GM23248 (cell line): ENCODE results near the gene LSM2. TPM values are rescaled to one million over a fixed set of nuclear protein-coding genes. Genes with fewer than 3 reads are reported as not detected.

Experiments used
- DNase-seq: peaks from one replicate; pipeline ENCODE4 v3.0.0-alpha.2; 2015
- H2AFZ ChIP-seq: fragments of 200-600 bp; sonication (generic); 2 replicates; pipeline ENCODE4 v1.6.1; 2016; ENCODE audit warnings: antibody characterized with exemption
- H3F3A ChIP-seq: fragments of 200-600 bp; sonication (generic); 2 replicates; pipeline ENCODE4 v1.6.1; 2016; ENCODE audit warnings: mild to moderate bottlenecking, antibody characterized with exemption, mixed run types; ENCODE audit not compliant: insufficient read depth
- H3K27ac ChIP-seq: fragments of 200-600 bp; sonication (generic); 2 replicates; pipeline ENCODE4 v1.5.1; 2016; ENCODE audit warnings: mild to moderate bottlenecking
- H3K27me3 ChIP-seq: fragments of 200-600 bp; sonication (generic); replicated peaks from 2 replicates; pipeline ENCODE4 v1.6.1; 2016; ENCODE audit warnings: mild to moderate bottlenecking; ENCODE audit not compliant: insufficient read depth
- H3K36me3 ChIP-seq: fragments of 200-600 bp; sonication (generic); 2 replicates; pipeline ENCODE4 v1.6.1; 2016; ENCODE audit warnings: low read depth, mild to moderate bottlenecking
- H3K4me1 ChIP-seq: fragments of 200-600 bp; sonication (generic); 2 replicates; pipeline ENCODE4 v1.6.1; 2016; ENCODE audit warnings: mild to moderate bottlenecking; ENCODE audit not compliant: insufficient read depth
- H3K4me2 ChIP-seq: fragments of 200-600 bp; sonication (generic); one replicate; pipeline ENCODE4 v1.6.1; 2016; ENCODE audit warnings: mild to moderate bottlenecking; ENCODE audit not compliant: unreplicated experiment
- H3K4me3 ChIP-seq: fragments of 200-600 bp; sonication (generic); 2 replicates; pipeline ENCODE4 v1.5.1; 2016; ENCODE audit warnings: mild to moderate bottlenecking
- H3K79me2 ChIP-seq: fragments of 200-600 bp; sonication (generic); 2 replicates; pipeline ENCODE4 v1.6.1; 2016; ENCODE audit warnings: mild to moderate bottlenecking; ENCODE audit not compliant: insufficient read depth
- H3K9ac ChIP-seq: fragments of 200-600 bp; sonication (generic); 2 replicates; pipeline ENCODE4 v1.6.1; 2016; ENCODE audit warnings: mild to moderate bottlenecking
- H3K9me2 ChIP-seq: fragments of 200-600 bp; sonication (generic); 2 replicates; pipeline ENCODE4 v1.6.1; 2016; ENCODE audit warnings: mixed run types, mild to moderate bottlenecking, moderate library complexity; ENCODE audit not compliant: insufficient read depth
- H3K9me3 ChIP-seq: fragments of 200-600 bp; sonication (generic); one replicate; pipeline ENCODE4 v1.6.1; 2017; ENCODE audit warnings: low read depth
- H4K20me1 ChIP-seq: fragments of 200-600 bp; sonication (generic); 2 replicates; pipeline ENCODE4 v1.6.0; 2016; ENCODE audit not compliant: insufficient read depth
- EZH2 ChIP-seq: fragments of 200-600 bp; sonication (generic); IDR thresholded peaks from 2 replicates; pipeline ENCODE4 v1.6.1; 2018; ENCODE audit warnings: antibody characterized with exemption, mild to moderate bottlenecking; ENCODE audit not compliant: insufficient read depth, poor library complexity, severe bottlenecking
- EZH2phosphoT487 ChIP-seq: fragments of 200-600 bp; sonication (generic); IDR thresholded peaks from 2 replicates; pipeline ENCODE4 v1.6.1; 2018; ENCODE audit warnings: antibody characterized with exemption, moderate library complexity, mild to moderate bottlenecking, low read depth; ENCODE audit not compliant: insufficient read depth
- WGBS, 2 experiments: methylation state at CpG; one replicate each; pipeline ENCODE4 v1.1.6; 2015 to 2017; ENCODE audit warnings: low lambda C conversion rate in 2 of 2, low coverage in 1 of 2; ENCODE audit errors: missing lambda C conversion rate in 2 of 2; 5-methylcytosine and 5-hydroxymethylcytosine counted together
- in situ Hi-C: fragments of 300-500 bp; cut with MboI; formaldehyde crosslinking; loops from 2 replicates; pipeline ENCODE4 v1.15.0; 2020
- polyA plus RNA-seq: library from polyadenylated mRNA; unstranded; fragments of >200 nt; fragmentation: Nextera tagmentation; extraction: Ambion mirVana; gene quantifications from 2 replicates; pipeline ENCODE4 v1.2.1, GENCODE V29; 2016
- total RNA-seq: library from RNA; depleted of rRNA; stranded (reverse); fragments of >200 nt; shearing (Covaris generic); gene quantifications from 2 replicates; pipeline ENCODE4 v1.2.3, GENCODE V29; 2014

Gene LSM2
- total and polyA plus RNA-seq, 2 experiments from 2014 or later, result 40.3 to 48.4 TPM

DNA sequence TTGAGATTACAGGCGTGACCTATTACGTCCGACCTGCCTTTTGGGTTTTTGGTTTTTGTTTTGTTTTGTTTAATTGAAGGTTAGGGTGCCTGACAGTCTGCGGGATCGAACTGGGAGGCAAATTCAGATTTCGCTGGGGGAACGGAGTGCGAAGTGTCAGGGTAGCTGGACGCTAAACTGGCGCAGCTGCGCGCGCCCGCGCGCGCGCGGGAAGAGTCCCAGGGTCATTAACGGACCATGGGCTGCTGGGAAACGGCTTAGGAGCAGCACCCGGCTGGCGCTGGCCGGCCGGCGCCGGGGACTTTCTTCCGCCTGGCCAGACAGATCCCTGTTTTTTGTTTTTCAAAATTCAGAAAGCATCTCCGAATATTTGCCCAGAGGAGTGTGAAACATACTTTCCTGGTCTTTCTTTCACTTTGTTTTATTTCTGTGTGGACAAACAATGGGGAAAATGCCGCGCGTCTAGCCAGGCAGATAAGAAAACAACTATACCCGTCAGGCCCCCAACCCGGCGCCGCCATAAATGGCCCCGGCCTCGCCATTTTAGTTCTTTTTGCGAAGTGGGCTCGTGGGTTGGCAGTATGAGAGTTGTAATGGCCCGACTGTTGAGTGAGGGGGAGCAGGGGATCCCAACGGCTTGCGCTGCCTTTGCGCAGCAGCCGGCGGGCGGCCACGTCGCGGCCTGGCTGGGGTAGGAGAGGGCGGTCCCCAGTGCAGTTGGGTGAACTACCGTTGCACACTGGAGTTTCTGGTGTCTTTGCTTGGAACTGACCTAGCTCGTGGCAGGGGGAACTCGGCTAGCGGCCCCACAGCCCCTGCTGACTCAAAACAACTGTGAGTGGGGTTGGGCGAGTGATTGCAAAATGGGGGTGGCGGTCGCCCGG is 27.8 kb upstream of the LSM2 start:
- peak overlapping the region; percentile 96 for H3K9ac ChIP-seq
- DNase-seq, result peak; percentile 95
- in situ Hi-C loops, result no loop called here
- peaks cover 97% of the 10 kb centered on the region for H3K79me2 ChIP-seq
- H4K20me1 ChIP-seq, result peaks cover 16% of the 10 kb centered on the region
- H3K9me2 ChIP-seq, result no peaks in the 10 kb centered on the region
- TF ChIP-seq EZH2phosphoT487 (no peak), EZH2 (no peak)
- H3K27me3 ChIP-seq, result no peaks in the 10 kb centered on the region
- H3K4me1 ChIP-seq, result peaks cover 44% of the 10 kb centered on the region
- H2AFZ ChIP-seq, result peak overlapping the region; percentile 92
- H3K36me3 ChIP-seq, result peaks cover 35% of the 10 kb centered on the region
- H3K4me2 ChIP-seq, result peak overlapping the region; percentile 99
- no peaks in the 10 kb centered on the region for H3K9me3 ChIP-seq
- peaks cover 41% of the 10 kb centered on the region for H3F3A ChIP-seq
- peak overlapping the region; percentile 93 for H3K27ac ChIP-seq
- H3K4me3 ChIP-seq, result peak overlapping the region; percentile 88
- 1 to 2% methylated on average over 59 of the region's 59 CpGs for WGBS, 2 experiments

DNA sequence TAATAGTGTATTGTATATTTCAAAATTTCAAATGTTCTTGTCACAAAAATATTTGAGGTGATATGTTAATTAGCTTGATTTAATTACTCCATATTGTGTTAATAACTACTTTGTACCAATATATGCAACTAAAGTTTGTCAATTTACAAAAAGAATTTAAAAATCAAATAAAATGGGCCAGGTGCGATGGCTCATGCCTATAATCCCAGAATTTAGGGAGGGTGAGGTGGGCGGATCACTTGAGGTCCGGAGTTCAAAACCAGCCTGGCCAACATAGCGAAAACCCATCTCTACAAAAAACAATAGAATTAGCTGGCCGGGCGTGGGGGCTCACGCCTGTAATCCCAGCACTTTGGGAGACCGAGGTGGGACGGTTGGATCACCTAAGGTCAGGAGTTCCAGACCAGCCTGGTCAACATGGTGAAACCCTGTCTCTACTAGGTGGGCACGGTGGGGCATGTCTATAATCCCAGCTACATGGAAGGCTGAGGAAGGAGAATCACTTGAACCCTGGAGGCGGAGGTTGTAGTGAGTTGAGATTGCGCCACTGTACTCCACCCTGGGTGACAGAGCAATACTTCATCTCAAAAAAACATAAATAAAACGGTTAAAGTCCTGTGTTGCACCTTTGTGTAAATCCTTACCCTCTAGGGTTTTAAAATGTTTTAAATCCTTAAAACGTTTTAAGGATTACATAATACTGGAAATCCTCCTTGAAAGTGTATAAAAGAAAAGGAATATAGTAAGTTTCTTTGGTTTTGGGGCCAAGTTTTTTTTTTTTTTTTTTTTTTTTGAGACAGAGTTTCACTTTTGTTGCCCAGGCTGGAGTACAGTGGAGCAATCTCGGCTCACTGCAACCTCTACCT is 24.8 kb upstream of the LSM2 start:
- Histone ChIP-seq H3K27ac (peak overlapping the region; percentile 7; the same call in 1 of the 2 replicates), H3K79me2 (peaks cover 70% of the 10 kb centered on the region), H3K9ac (peak overlapping the region; percentile 83), H2AFZ (no peak overlapping the region), H3K4me1 (peaks cover 26% of the 10 kb centered on the region), H3K36me3 (peaks cover 6% of the 10 kb centered on the region; the same call in 1 of the 2 replicates), H3K9me3 (no peaks in the 10 kb centered on the region), H3K4me3 (peak overlapping the region; percentile 81), H3K9me2 (no peaks in the 10 kb centered on the region), H3F3A (peaks cover 16% of the 10 kb centered on the region), H3K27me3 (no peaks in the 10 kb centered on the region), H3K4me2 (peak overlapping the region; percentile 95), H4K20me1 (0 out of 2 replicates have a peak, but pooled peaks cover 1% of the 10 kb centered on the region)
- 84% methylated on average over 15 of the region's 15 CpGs for WGBS, 2 experiments
- TF ChIP-seq EZH2phosphoT487 (no peak), EZH2 (no peak)
- in situ Hi-C loops, result no loop called here
- peak; percentile 15 for DNase-seq

DNA sequence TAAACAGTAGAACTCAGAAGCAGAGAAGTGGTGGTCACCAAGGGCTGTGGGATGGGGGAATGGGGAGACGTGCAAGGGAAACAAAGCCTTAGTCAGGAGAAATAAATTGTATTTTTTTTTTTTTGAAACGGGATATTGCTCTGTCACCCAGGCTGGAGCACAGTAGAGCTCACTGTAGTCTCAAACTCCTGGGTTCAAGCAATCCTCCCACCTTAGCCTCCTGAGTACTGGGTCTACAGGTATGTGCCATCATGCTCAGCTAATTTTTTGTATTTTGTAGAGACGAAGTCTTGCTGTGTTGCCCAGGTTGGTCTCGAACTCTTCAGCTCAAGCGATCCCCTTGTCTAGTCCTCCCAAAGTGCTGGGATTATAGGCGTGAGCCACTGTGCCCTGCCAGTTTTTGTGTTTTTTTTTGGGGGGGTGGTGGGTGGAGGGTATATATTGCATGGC is 24.1 kb upstream of the LSM2 start:
- in situ Hi-C loops, result no loop called here
- H3K9me3 ChIP-seq, result no peaks in the 10 kb centered on the region
- H3K27ac ChIP-seq, result peak overlapping the region; percentile 59
- WGBS, 2 experiments, result 44 to 53% methylated on average over 6 of the region's 6 CpGs
- peaks cover 67% of the 10 kb centered on the region for H3K79me2 ChIP-seq
- peaks cover 24% of the 10 kb centered on the region for H3K4me1 ChIP-seq
- no peaks in the 10 kb centered on the region; the same call in 1 of the 2 replicates for H3K36me3 ChIP-seq
- peak overlapping the region; percentile 83 for H3K9ac ChIP-seq
- no peaks in the 10 kb centered on the region for H3K27me3 ChIP-seq
- H3K9me2 ChIP-seq, result no peaks in the 10 kb centered on the region
- peak overlapping the region; percentile 81 for H3K4me3 ChIP-seq
- no peaks in the 10 kb centered on the region for H4K20me1 ChIP-seq
- TF ChIP-seq EZH2phosphoT487, result no peak
- H2AFZ ChIP-seq, result peak overlapping the region; percentile 56
- DNase-seq, result no peak
- peak overlapping the region; percentile 95 for H3K4me2 ChIP-seq
- H3F3A ChIP-seq, result peaks cover 12% of the 10 kb centered on the region; the same call in 1 of the 2 replicates

DNA sequence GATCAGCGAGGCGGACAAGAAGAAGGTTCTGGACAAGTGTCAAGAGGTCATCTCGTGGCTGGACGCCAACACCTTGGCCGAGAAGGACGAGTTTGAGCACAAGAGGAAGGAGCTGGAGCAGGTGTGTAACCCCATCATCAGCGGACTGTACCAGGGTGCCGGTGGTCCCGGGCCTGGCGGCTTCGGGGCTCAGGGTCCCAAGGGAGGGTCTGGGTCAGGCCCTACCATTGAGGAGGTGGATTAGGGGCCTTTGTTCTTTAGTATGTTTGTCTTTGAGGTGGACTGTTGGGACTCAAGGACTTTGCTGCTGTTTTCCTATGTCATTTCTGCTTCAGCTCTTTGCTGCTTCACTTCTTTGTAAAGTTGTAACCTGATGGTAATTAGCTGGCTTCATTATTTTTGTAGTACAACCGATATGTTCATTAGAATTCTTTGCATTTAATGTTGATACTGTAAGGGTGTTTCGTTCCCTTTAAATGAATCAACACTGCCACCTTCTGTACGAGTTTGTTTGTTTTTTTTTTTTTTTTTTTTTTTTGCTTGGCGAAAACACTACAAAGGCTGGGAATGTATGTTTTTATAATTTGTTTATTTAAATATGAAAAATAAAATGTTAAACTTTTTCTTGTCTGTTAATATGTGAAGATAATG is 23.0 kb upstream of the LSM2 start:
- Histone ChIP-seq H3K36me3 (no peaks in the 10 kb centered on the region), H2AFZ (peak overlapping the region; percentile 56), H3K27ac (peak overlapping the region; percentile 59), H3K4me2 (peak overlapping the region; percentile 95), H3K27me3 (no peaks in the 10 kb centered on the region), H3K4me1 (peaks cover 24% of the 10 kb centered on the region), H3K4me3 (peak overlapping the region; percentile 81), H3K79me2 (peaks cover 61% of the 10 kb centered on the region), H3K9me2 (no peaks in the 10 kb centered on the region), H3K9ac (peak overlapping the region; percentile 83), H3F3A (peaks cover 16% of the 10 kb centered on the region; the same call in 1 of the 2 replicates), H3K9me3 (no peaks in the 10 kb centered on the region), H4K20me1 (no peaks in the 10 kb centered on the region)
- no peak for TF ChIP-seq EZH2
- no peak for TF ChIP-seq EZH2phosphoT487
- peak; percentile 75 for DNase-seq
- WGBS, 2 experiments, result 0 to 1% methylated on average over 15 of the region's 15 CpGs
- in situ Hi-C loops, result no loop called here
